BLaER1 treated with 17β-estradiol and CSF1 and Interleukin-3, amounts not matched to agents 10 nM and 100 nM (cell line): ENCODE measurements around the gene SLC52A1.
A peak's percentile ranks its signal among the peaks of the same experiment; 100 is the strongest.

Experiments used
- H3K27ac ChIP-seq, 11 experiments: shearing (Covaris generic); formaldehyde crosslinking; 2 replicates each; pipeline ENCODE4 v1.8.1; 2022
- H3K27me3 ChIP-seq, 11 experiments: shearing (Covaris generic); formaldehyde crosslinking; 2 replicates each; pipeline ENCODE4 v1.8.1; 2022
- H3K36me3 ChIP-seq, 11 experiments: shearing (Covaris generic); formaldehyde crosslinking; 2 replicates each; pipeline ENCODE4 v1.8.1; 2022
- H3K4me1 ChIP-seq, 10 experiments: shearing (Covaris generic); formaldehyde crosslinking; 2 replicates each; pipeline ENCODE4 v1.8.1; 2022
- H3K4me2 ChIP-seq, 11 experiments: shearing (Covaris generic); formaldehyde crosslinking; 2 replicates each; pipeline ENCODE4 v1.8.1; 2022
- H3K4me3 ChIP-seq, 10 experiments: shearing (Covaris generic); formaldehyde crosslinking; 2 replicates each; pipeline ENCODE4 v1.8.1; 2022
- H3K9ac ChIP-seq, 11 experiments: shearing (Covaris generic); formaldehyde crosslinking; 2 replicates each; pipeline ENCODE4 v1.8.1; 2022
- H3K9me3 ChIP-seq, 11 experiments: shearing (Covaris generic); formaldehyde crosslinking; replicated peaks in 1 of 11; 2 replicates each; pipeline ENCODE4 v1.8.1; 2022
- H4K20me1 ChIP-seq, 11 experiments: shearing (Covaris generic); formaldehyde crosslinking; 2 replicates each; pipeline ENCODE4 v1.8.1; 2022
- Cebpa-rat ChIP-seq, 11 experiments: shearing (Covaris generic); IDR thresholded peaks; 2 replicates each; pipeline ENCODE4 v1.8.1; 2022

SLC52A1 gene

DNA sequence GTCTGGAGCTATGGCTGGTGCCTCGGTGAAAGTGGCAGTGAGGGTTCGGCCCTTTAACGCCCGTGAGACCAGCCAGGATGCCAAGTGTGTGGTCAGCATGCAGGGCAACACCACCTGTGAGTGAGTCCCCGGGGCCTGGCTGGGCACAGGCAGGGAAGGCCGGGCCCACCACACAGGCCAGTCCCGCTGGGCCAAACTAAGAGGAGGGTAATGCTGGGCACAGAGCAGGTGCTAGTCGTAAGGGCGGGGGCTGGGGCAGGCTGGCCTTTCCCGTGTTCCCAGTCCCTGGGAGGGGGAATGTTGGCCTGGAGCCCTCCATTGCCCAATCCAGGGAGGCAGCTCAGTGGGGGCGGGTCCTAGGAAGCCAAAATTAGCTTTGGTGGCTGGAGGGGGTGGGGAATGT lies 35.0 kb downstream of the SLC52A1 start:
- no peak overlapping the region for H3K27ac ChIP-seq
- H3K4me3 ChIP-seq = peak overlapping the region in 2 of 10 experiments; percentile 89 to 95; a peak in 2 of 20 replicates
- peaks cover 9 to 64% (median 23%) of the 10 kb centered on the region in 11 experiments; a peak in 15 of 22 replicates for H4K20me1 ChIP-seq
- peak overlapping the region in 6 of 11 experiments; percentile 85 to 92 (median 89); a peak in 8 of 22 replicates for H3K9ac ChIP-seq
- H3K9me3 ChIP-seq = no peaks in the 10 kb centered on the region
- peaks cover 0 to 3% (median 0%) of the 10 kb centered on the region in 11 experiments; a peak in 2 of 22 replicates for H3K27me3 ChIP-seq
- peaks cover 37 to 56% (median 47%) of the 10 kb centered on the region in 11 experiments for H3K36me3 ChIP-seq
- peaks cover 26 to 35% (median 31%) of the 10 kb centered on the region in 10 experiments for H3K4me1 ChIP-seq
- H3K4me2 ChIP-seq = peak overlapping the region; percentile 97 to 100 (median 99); a peak in 21 of 22 replicates
- TF ChIP-seq Cebpa-rat (IDR thresholded peaks at IDR 0.05) = no peak

- peaks cover 26 to 35% (median 31%) of the 10 kb centered on the region in 10 experiments for H3K4me1 ChIP-seq
- peak overlapping the region; percentile 79 to 92 (median 89); a peak in 21 of 22 replicates for H3K9ac ChIP-seq
- peaks cover 31 to 50% (median 40%) of the 10 kb centered on the region in 11 experiments for H3K36me3 ChIP-seq
- peak overlapping the region; percentile 83 to 99 (median 90); a peak in 18 of 20 replicates for H3K4me3 ChIP-seq
- H3K9me3 ChIP-seq = no peaks in the 10 kb centered on the region
- H3K4me2 ChIP-seq = peak overlapping the region; percentile 97 to 100 (median 99)
- peaks cover 0 to 3% (median 0%) of the 10 kb centered on the region in 11 experiments; a peak in 2 of 22 replicates for H3K27me3 ChIP-seq
- peaks cover 9 to 59% (median 23%) of the 10 kb centered on the region in 11 experiments; a peak in 15 of 22 replicates for H4K20me1 ChIP-seq
- no peak for TF ChIP-seq Cebpa-rat (IDR thresholded peaks at IDR 0.05)
- peak overlapping the region in 2 of 11 experiments; percentile 86 to 89; a peak in 3 of 22 replicates for H3K27ac ChIP-seq
Measured at GRCh38 chr17:4999430-5000093, 35.7 kb downstream of the SLC52A1 start.

DNA sequence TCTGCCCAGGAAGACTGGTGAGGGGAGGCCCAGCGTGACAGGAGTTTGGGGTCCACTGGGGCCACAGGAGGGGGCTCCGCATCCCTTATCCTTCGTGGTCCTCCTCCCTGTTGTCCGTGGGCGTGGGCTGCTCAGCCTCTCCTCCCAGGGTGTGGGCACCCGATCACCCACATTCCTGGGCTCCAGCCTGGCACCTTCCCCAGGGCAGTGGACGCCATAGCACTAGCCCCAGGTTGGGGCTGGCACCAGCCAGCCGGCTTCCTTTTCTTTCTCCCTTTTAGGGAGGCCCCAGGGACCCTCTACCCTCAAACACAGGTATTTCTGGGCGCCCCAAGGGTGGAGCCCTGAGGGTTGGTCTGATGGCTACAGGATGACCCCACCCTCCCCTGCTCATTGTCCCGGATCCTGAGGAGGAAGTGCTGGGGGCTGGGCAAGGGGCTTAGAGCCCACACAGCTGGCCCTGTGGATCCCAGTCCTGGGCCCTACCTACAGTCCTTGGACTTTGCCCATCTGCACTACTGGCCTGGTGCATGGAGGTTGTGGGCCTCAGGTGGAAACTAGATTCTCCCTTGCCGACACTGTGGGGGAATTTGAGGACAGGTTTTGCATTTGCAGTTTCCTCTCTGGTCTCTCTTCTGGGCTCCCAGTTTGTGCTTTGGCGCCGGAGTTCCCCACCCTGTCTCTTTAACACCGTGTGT lies 36.3 kb downstream of the SLC52A1 start:
- Histone ChIP-seq H3K9ac (peak overlapping the region; percentile 79 to 92 (median 89)), H3K36me3 (peaks cover 24 to 43% (median 33%) of the 10 kb centered on the region in 11 experiments), H3K9me3 (no peaks in the 10 kb centered on the region), H3K4me3 (peak overlapping the region; percentile 83 to 99 (median 90)), H3K4me1 (peaks cover 30 to 39% (median 33%) of the 10 kb centered on the region in 10 experiments), H3K27me3 (peaks cover 0 to 3% (median 0%) of the 10 kb centered on the region in 11 experiments; a peak in 2 of 22 replicates), H4K20me1 (peaks cover 9 to 52% (median 23%) of the 10 kb centered on the region in 11 experiments; a peak in 15 of 22 replicates), H3K4me2 (peak overlapping the region; percentile 97 to 100 (median 99)), H3K27ac (peak overlapping the region; percentile 81 to 94 (median 86); a peak in 21 of 22 replicates)
- no peak for TF ChIP-seq Cebpa-rat (IDR thresholded peaks at IDR 0.05)

GRCh38 chr17:4998027-4998731 lies 37.0 kb downstream of the SLC52A1 start:
- peak overlapping the region; percentile 83 to 99 (median 90) for H3K4me3 ChIP-seq
- no peaks in the 10 kb centered on the region for H3K9me3 ChIP-seq
- peak overlapping the region; percentile 81 to 94 (median 86) for H3K27ac ChIP-seq
- peaks cover 0 to 3% (median 0%) of the 10 kb centered on the region in 11 experiments; a peak in 2 of 22 replicates for H3K27me3 ChIP-seq
- H3K36me3 ChIP-seq = peaks cover 17 to 36% (median 26%) of the 10 kb centered on the region in 11 experiments
- H3K4me2 ChIP-seq = peak overlapping the region; percentile 97 to 100 (median 99)
- H4K20me1 ChIP-seq = peaks cover 9 to 45% (median 23%) of the 10 kb centered on the region in 11 experiments; a peak in 15 of 22 replicates
- H3K4me1 ChIP-seq = peaks cover 30 to 40% (median 33%) of the 10 kb centered on the region in 10 experiments
- no peak for TF ChIP-seq Cebpa-rat (IDR thresholded peaks at IDR 0.05)
- peak overlapping the region; percentile 79 to 92 (median 89) for H3K9ac ChIP-seq

GRCh38 chr17:4997302-4998026 lies 37.8 kb downstream of the SLC52A1 start, which contains the start of the genes INCA1 and KIF1C:
TSS of gene INCA1 (minus strand) at chr17:4997522. CDS start at chr17:4994437, 3,085 bp downstream.
TSS of gene KIF1C (plus strand) at chr17:4997950. CDS start at chr17:5000247, 2,297 bp downstream.
- Histone ChIP-seq H3K9me3 (no peaks in the 10 kb centered on the region), H4K20me1 (peaks cover 9 to 41% (median 23%) of the 10 kb centered on the region in 11 experiments; a peak in 15 of 22 replicates), H3K4me1 (peaks cover 30 to 40% (median 33%) of the 10 kb centered on the region in 10 experiments), H3K9ac (peak within 1 kb of the TSS; percentile 79 to 92 (median 89)), H3K4me3 (peak within 1 kb of the TSS; percentile 83 to 99 (median 90)), H3K4me2 (peak within 1 kb of the TSS; percentile 97 to 100 (median 99)), H3K27me3 (peaks cover 0 to 3% (median 0%) of the 10 kb centered on the region in 11 experiments; a peak in 2 of 22 replicates), H3K36me3 (peaks cover 10 to 29% (median 19%) of the 10 kb centered on the region in 11 experiments; a peak in 21 of 22 replicates), H3K27ac (peak within 1 kb of the TSS; percentile 81 to 94 (median 86))
- no peak for TF ChIP-seq Cebpa-rat (IDR thresholded peaks at IDR 0.05)

GRCh38 chr17:4994081-4994595 lies 41.1 kb downstream of the SLC52A1 start:
- no peak for TF ChIP-seq Cebpa-rat (IDR thresholded peaks at IDR 0.05)

More at GRCh38 chr17:4994081-4994595, 41.1 kb downstream of the SLC52A1 start:
- peaks cover 0 to 5% (median 0%) of the 10 kb centered on the region in 11 experiments; a peak in 2 of 22 replicates for H3K36me3 ChIP-seq
- H4K20me1 ChIP-seq = peaks cover 0 to 9% (median 7%) of the 10 kb centered on the region in 11 experiments; a peak in 7 of 22 replicates
- H3K4me1 ChIP-seq = peaks cover 23 to 35% (median 28%) of the 10 kb centered on the region in 10 experiments
- H3K27ac ChIP-seq = no peak overlapping the region
- H3K27me3 ChIP-seq = peaks cover 0 to 3% (median 0%) of the 10 kb centered on the region in 11 experiments; a peak in 2 of 22 replicates
- no peak overlapping the region for H3K4me2 ChIP-seq
- no peak overlapping the region for H3K4me3 ChIP-seq
- H3K9me3 ChIP-seq = no peaks in the 10 kb centered on the region
- no peak overlapping the region for H3K9ac ChIP-seq
